HG02981 (cell line): Measurements from ENCODE around the gene PUS10.
"Not testable (repeated sequence)": the region's sequence is repeated elsewhere in the genome, so short reads cannot be mapped to it uniquely, and the experiment has no call there.

Source experiments
- ATAC-seq: cut with Tn5 transposase; IDR thresholded peaks from one replicate; pipeline ENCODE4 v1.9.1; 2021; ENCODE audit warnings: mild to moderate bottlenecking, moderate library complexity; ENCODE audit not compliant: unreplicated experiment

Gene PUS10

GRCh38 chr2:60934165-60934722 is 83.8 kb downstream of the PUS10 start:
- ATAC-seq, result no peak

- no peak for ATAC-seq
Observed at GRCh38 chr2:60932954-60933353, 85.1 kb downstream of the PUS10 start.

GRCh38 chr2:60932061-60932460 is 86.0 kb downstream of the PUS10 start:
- not testable (repeated sequence) for ATAC-seq

GRCh38 chr2:60926741-60927552 is 91.1 kb downstream of the PUS10 start:
- ATAC-seq, result no peak

GRCh38 chr2:60925994-60926740 is 91.9 kb downstream of the PUS10 start:
- no peak for ATAC-seq

- no peak for ATAC-seq
Observed at GRCh38 chr2:60907329-60907728, 110.7 kb downstream of the PUS10 start.

GRCh38 chr2:60906395-60906794 is 111.7 kb downstream of the PUS10 start:
- ATAC-seq, result no peak

GRCh38 chr2:60905867-60906266 is 112.2 kb downstream of the PUS10 start:
- not testable (repeated sequence) for ATAC-seq

- not testable (repeated sequence) for ATAC-seq
Observed at GRCh38 chr2:60901296-60901695, 116.8 kb downstream of the PUS10 start.

GRCh38 chr2:60899892-60900249 is 118.2 kb downstream of the PUS10 start:
- ATAC-seq, result no peak

GRCh38 chr2:60899230-60899891 is 118.7 kb downstream of the PUS10 start:
- no peak for ATAC-seq

- no peak for ATAC-seq
Observed at GRCh38 chr2:60898567-60898966, 119.5 kb downstream of the PUS10 start.
